SK-N-MC (cell line): ENCODE data around the gene SLC38A1.

Experiments used
- DNase-seq: peaks from one replicate; pipeline ENCODE4 v3.0.0-alpha.2; 2011; ENCODE audit warnings: low read depth, low spot score
- H3K27ac ChIP-seq: fragments of 200-600 bp; sonication (generic); 2 replicates; pipeline ENCODE4 v1.5.1; 2016; ENCODE audit warnings: mixed run types
- H3K36me3 ChIP-seq: fragments of 200-600 bp; sonication (generic); 2 replicates; pipeline ENCODE4 v1.6.1; 2017; ENCODE audit warnings: antibody characterized with exemption, low read length, mixed read lengths; ENCODE audit not compliant: insufficient read depth
- H3K4me3 ChIP-seq: fragments of 200-600 bp; sonication (generic); 2 replicates; pipeline ENCODE4 v1.5.1; 2016
- H3K9ac ChIP-seq: fragments of 200-600 bp; sonication (generic); 2 replicates; pipeline ENCODE4 v1.8.0; 2017; ENCODE audit warnings: mixed run types, mixed read lengths; ENCODE audit not compliant: insufficient read length
- H3K9me3 ChIP-seq: fragments of 200-600 bp; sonication (generic); 2 replicates; pipeline ENCODE4 v1.6.1; 2017; ENCODE audit warnings: low read depth, mild to moderate bottlenecking, antibody characterized with exemption, low read length, moderate library complexity, mixed read lengths
- EZH2 ChIP-seq: fragments of 200-600 bp; sonication (generic); IDR thresholded peaks from one replicate; pipeline ENCODE4 v1.6.1; 2017; ENCODE audit warnings: antibody characterized with exemption
- FOXP2 ChIP-seq: optimal IDR thresholded peaks from 2 replicates; pipeline ENCODE3; 2011; ENCODE audit warnings: mild to moderate bottlenecking, moderate library complexity; ENCODE audit not compliant: insufficient read depth; ENCODE audit errors: extremely low read length, control extremely low read depth
- POLR2AphosphoS5 ChIP-seq: IDR thresholded peaks from 2 replicates; pipeline ENCODE4 v1.6.1; 2012; ENCODE audit warnings: mild to moderate bottlenecking, low read depth, low read length, borderline replicate concordance

The SLC38A1 gene

DNA sequence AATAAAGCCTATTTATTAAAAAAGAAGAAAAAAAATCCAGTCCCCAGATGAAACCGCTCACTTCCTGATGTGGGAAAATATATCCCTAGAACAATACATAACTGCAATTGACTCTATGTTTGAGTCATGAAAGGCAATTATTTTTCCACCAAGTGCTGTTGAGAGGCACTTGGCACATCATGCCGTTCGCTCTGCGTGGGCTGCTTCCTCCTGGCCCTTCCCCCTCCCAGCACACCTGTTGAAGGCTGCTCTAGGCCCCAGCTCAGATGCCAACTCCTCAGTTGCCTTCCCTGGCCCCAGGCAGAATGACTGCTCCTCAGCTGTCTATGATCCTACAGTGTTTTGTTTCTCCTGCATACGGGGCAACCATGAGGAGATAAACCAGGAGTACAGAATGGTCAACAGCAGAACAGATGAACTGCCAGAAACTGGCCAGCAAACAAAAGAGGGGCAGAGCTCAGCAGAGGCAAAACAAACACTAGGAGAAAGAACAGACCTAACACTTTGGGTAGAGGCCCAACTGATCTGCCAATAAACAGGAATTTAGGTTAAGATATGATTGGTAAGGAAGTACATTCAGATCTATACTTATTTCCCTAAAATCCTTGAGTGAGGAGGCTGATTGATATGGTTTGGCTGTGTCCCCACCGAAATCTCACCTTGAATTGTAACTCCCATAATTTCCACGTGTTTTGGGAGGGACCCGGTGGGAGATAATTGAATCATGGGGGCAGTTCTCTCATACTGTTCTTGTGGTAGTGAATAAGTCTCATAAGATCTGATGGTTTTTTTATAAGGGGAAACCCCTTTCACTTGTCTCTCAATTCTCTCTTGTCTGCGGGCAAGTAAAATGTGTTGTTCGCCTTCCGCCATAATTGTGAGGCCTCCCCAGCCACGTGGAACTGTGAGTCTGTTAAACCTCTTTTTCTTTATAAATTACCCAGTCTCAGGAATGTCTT lies 58.6 kb downstream of the SLC38A1 start:
- Histone ChIP-seq H3K4me3 (no peak overlapping the region), H3K9me3 (no peaks in the 10 kb centered on the region), H3K27ac (no peak overlapping the region), H3K9ac (no peak overlapping the region), H3K36me3 (peaks cover 67% of the 10 kb centered on the region)
- DNase-seq: no peak
- TF ChIP-seq POLR2AphosphoS5 (no peak), FOXP2 (no peak), EZH2 (no peak)

DNA sequence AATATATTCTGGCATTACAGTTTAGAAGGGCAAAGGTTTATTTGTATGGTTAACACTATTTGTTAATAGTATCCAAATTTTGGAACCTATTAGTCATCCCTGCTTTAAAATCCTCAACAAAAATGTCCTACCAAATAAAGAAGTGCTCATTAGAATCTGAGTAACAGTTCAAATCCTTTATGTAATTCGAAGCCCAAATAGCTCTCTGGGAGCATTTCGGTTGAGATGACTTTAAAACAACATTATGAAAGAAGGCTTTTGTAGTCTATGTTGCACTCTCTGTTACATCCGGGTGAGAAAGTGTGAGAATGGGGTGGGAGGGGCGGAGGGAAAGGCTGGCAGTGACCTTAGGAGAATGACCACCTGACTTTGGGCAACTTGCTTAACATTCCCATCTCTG lies 59.7 kb downstream of the SLC38A1 start:
- Histone ChIP-seq H3K4me3 (no peak overlapping the region), H3K9ac (no peak overlapping the region), H3K36me3 (peaks cover 70% of the 10 kb centered on the region), H3K27ac (no peak overlapping the region), H3K9me3 (no peaks in the 10 kb centered on the region)
- TF ChIP-seq FOXP2 (no peak), POLR2AphosphoS5 (no peak), EZH2 (no peak)
- DNase-seq: no peak

DNA sequence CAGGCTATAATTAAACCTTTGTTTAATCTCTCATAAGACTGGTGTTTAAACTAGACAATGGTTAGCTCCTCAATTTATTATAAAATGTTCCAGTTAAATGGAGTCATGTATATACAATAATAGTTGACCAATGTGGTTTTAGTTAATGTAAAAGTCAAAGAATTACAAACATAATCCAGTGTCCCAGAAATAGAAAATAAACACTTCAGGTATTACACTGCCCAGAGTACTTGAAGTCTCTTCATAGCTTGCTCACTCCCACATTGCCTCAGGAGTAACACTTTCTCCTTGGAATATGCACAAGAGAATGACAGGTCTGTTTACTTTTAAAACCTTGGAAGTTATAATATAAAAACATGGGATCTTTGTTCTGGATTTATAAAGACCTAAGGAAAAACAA lies 60.5 kb downstream of the SLC38A1 start:
- H3K9ac ChIP-seq: no peak overlapping the region
- TF ChIP-seq EZH2 (no peak), FOXP2 (no peak), POLR2AphosphoS5 (no peak)
- H3K27ac ChIP-seq: no peak overlapping the region
- no peaks in the 10 kb centered on the region for H3K9me3 ChIP-seq
- H3K36me3 ChIP-seq: peaks cover 73% of the 10 kb centered on the region
- no peak for DNase-seq
- H3K4me3 ChIP-seq: no peak overlapping the region

DNA sequence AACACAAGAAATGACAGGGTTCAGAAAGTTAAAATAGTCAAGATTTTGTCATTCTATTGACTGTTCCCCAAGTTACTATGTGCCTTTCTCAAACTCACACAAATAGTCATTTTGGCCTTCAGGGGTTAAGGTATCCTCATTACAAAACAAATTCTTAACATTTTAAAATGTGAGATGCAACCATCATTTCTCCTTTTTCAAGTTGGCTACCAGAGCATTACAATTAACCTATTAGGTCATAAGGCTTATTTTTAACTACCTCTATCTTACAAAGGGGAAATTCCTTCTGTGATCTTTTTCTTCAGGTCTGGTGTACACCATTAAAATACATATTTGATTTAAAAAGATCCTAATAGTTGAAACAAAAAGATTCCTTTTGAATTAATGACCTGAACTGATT lies 61.2 kb downstream of the SLC38A1 start:
- TF ChIP-seq POLR2AphosphoS5: no peak
- TF ChIP-seq EZH2: no peak
- Histone ChIP-seq H3K9ac (no peak overlapping the region), H3K27ac (no peak overlapping the region), H3K36me3 (peaks cover 74% of the 10 kb centered on the region), H3K9me3 (no peaks in the 10 kb centered on the region), H3K4me3 (no peak overlapping the region)
- DNase-seq: no peak

DNA sequence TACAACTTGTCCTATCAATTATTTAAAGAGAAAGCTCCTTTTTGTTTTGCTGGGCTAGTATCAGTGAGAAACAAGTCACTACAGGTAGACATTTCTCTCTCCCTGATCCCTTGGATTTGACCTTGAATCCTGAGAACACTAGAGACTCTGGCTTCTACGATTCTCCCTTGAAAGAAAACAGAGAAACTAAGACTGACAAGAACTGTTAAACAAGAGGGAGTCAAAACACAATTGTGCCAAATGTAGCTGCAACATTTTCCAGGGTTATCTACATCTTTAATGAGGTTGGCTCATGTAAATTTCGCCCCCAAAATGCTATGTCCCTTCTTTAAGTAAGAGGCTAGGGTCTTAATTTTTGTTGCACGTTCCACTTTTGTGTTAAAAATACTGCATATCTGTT lies 62.4 kb downstream of the SLC38A1 start:
- Histone ChIP-seq H3K9me3 (no peaks in the 10 kb centered on the region), H3K9ac (no peak overlapping the region), H3K27ac (no peak overlapping the region), H3K36me3 (peaks cover 76% of the 10 kb centered on the region), H3K4me3 (no peak overlapping the region)
- no peak for TF ChIP-seq FOXP2
- TF ChIP-seq POLR2AphosphoS5: no peak
- TF ChIP-seq EZH2: no peak
- DNase-seq: no peak

DNA sequence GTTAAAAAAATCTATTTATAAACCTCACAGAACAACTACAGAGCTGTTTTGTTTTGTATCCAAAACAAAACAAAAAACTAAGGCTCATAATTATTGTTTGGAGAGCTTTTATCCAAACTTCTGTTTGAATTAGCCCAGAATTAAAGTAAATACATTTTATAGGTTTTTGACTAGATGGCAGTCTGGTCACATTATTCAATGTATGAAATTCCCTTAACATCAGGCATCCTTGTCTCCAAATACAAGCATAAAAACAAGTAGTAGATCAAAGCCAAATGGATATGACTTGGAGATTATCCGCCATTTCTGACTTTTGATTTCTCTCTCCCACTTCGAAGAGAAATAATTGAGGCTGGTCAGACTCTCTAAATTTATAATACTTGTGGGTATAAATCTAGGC lies 63.5 kb downstream of the SLC38A1 start:
- Histone ChIP-seq H3K4me3 (no peak overlapping the region), H3K9me3 (no peaks in the 10 kb centered on the region), H3K36me3 (peaks cover 83% of the 10 kb centered on the region), H3K27ac (no peak overlapping the region; the same call in 1 of the 2 replicates), H3K9ac (no peak overlapping the region)
- TF ChIP-seq EZH2 (no peak), POLR2AphosphoS5 (no peak), FOXP2 (no peak)
- DNase-seq: no peak

DNA sequence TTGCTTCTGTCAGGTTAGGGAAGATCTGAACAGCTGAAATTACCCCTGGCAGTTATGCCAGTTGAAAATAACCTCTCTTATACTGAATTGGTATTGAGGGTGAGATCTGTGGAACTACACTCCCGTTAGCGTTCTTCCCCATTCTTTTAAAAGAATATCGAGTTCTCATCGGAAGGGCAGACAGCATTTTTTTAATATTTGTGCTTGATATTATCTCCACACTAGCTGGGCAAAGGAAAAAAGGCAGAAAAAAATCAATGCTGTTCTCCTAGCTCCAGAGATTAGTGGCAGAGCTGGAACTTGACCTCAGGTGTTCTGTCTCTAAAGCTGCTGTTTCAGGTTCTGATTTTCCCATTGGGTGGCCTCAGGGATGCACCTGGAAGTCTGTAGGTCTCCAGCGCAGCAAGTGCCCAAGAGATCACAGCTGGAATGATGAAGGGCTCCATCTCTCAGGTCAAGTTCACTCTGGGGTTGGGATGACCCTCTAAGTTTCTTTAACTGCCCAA lies 67.5 kb downstream of the SLC38A1 start:
- Histone ChIP-seq H3K27ac (no peak overlapping the region), H3K9ac (no peak overlapping the region), H3K36me3 (peaks cover 96% of the 10 kb centered on the region), H3K9me3 (no peaks in the 10 kb centered on the region), H3K4me3 (no peak overlapping the region)
- DNase-seq: no peak
- TF ChIP-seq FOXP2: no peak
- TF ChIP-seq POLR2AphosphoS5: no peak
- TF ChIP-seq EZH2: no peak

DNA sequence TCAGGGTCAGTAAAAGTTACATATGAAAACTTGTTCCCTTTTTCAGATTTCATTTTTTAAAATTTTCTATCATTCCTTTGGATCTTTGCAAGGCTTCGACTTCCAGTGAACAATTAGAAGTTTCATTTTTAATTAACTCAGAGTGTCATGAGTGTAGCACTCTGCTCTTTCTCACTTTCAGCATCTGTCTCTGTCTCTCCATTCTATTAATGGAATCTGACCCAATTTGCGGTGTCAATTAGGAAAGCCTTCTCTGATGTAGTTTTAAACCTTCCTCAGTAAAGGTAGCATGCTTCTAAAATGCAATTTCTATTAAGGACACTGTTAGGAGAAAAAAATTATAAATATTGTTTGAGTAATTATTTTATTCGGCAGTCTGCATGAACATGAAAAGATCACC lies 68.3 kb downstream of the SLC38A1 start:
- Histone ChIP-seq H3K36me3 (peaks cover 97% of the 10 kb centered on the region), H3K9ac (no peak overlapping the region), H3K4me3 (no peak overlapping the region), H3K27ac (no peak overlapping the region), H3K9me3 (no peaks in the 10 kb centered on the region; the same call in 1 of the 2 replicates)
- DNase-seq: no peak
- TF ChIP-seq FOXP2: no peak
- TF ChIP-seq POLR2AphosphoS5: no peak
- TF ChIP-seq EZH2: no peak
